Measurements from ENCODE around the gene NOXA1.
A peak's percentile ranks its signal among the peaks of the same experiment; 100 is the strongest.
"Not testable (repeated sequence)": the region's sequence is repeated elsewhere in the genome, so short reads cannot be mapped to it uniquely, and the experiment has no call there.

Gene NOXA1

GRCh38 chr9:137422604-137423513 is at the start of gene NOXA1, which contains the start of gene EXD3:
Gene NOXA1 (plus strand): TSS chr9:137423393. CDS start chr9:137423530, 137 bp downstream.
Gene EXD3 (minus strand): TSS chr9:137423162. CDS start chr9:137395357, 27,805 bp downstream.
- DNase-seq: peak; percentile 57 to 90

GRCh38 chr9:137373611-137373980 is 49.6 kb upstream of the NOXA1 start:
- no peak for DNase-seq

GRCh38 chr9:137374131-137374845 is 48.9 kb upstream of the NOXA1 start:
- no peak for DNase-seq

GRCh38 chr9:137375321-137376058 is 47.7 kb upstream of the NOXA1 start:
- DNase-seq: no peak

GRCh38 chr9:137376386-137376785 is 46.8 kb upstream of the NOXA1 start:
- DNase-seq: no peak

- DNase-seq: not testable (repeated sequence)
Observed at GRCh38 chr9:137378688-137379410, 44.3 kb upstream of the NOXA1 start.

GRCh38 chr9:137379761-137380161 is 43.4 kb upstream of the NOXA1 start:
- no peak for DNase-seq

GRCh38 chr9:137380171-137380570 is 43.0 kb upstream of the NOXA1 start:
- DNase-seq: no peak

- no peak for DNase-seq
Observed at GRCh38 chr9:137380606-137381005, 42.6 kb upstream of the NOXA1 start.

GRCh38 chr9:137381501-137382443 is 41.4 kb upstream of the NOXA1 start:
- DNase-seq: no peak

- no peak for DNase-seq
Observed at GRCh38 chr9:137382444-137383080, 40.6 kb upstream of the NOXA1 start.

- DNase-seq: no peak
Observed at GRCh38 chr9:137383081-137383783, 40.0 kb upstream of the NOXA1 start.

GRCh38 chr9:137383784-137384756 is 39.1 kb upstream of the NOXA1 start:
- DNase-seq: no peak

- DNase-seq: no peak
Observed at GRCh38 chr9:137385061-137385655, 38.0 kb upstream of the NOXA1 start.

GRCh38 chr9:137386507-137387113 is 36.6 kb upstream of the NOXA1 start:
- not testable (repeated sequence) for DNase-seq

- DNase-seq: no peak
Observed at GRCh38 chr9:137387114-137387890, 35.9 kb upstream of the NOXA1 start.
